Measurements from ENCODE around the gene INAVA. TPM values are rescaled to one million over a fixed set of nuclear protein-coding genes. Genes with fewer than 3 reads are reported as not detected.
A peak's percentile ranks its signal among the peaks of the same experiment; 100 is the strongest.

Gene INAVA
- total RNA-seq, 4 donors from 2014 or later: 33.8 to 492 (median 332) TPM

GRCh38 chr1:200912737-200913407, 18.2 kb downstream of the INAVA start:
- peak; percentile 10 to 56 for TF ChIP-seq POLR2A (IDR thresholded peaks at IDR 0.05)
- TF ChIP-seq CTCF (IDR thresholded peaks at IDR 0.05): no peak
- H3K27ac ChIP-seq: peak overlapping the region in 3 of 4 donors; percentile 42 to 70 (median 44)
- peaks cover 0 to 44% (median 0%) of the 10 kb centered on the region in 3 donors for H3K36me3 ChIP-seq
- H3K9me3 ChIP-seq: no peaks in the 10 kb centered on the region
- DNase-seq: peak in 2 of 3 donors; percentile 84 to 85
- no peaks in the 10 kb centered on the region for H3K27me3 ChIP-seq
- H3K4me3 ChIP-seq: no peak overlapping the region
- H3K4me1 ChIP-seq: peaks cover 0 to 52% (median 1%) of the 10 kb centered on the region in 4 donors

GRCh38 chr1:200916152-200916551, 21.5 kb downstream of the INAVA start:
- Histone ChIP-seq H3K9me3 (no peaks in the 10 kb centered on the region), H3K27me3 (no peaks in the 10 kb centered on the region), H3K4me3 (no peak overlapping the region), H3K4me1 (peaks cover 0 to 26% (median 1%) of the 10 kb centered on the region in 4 donors), H3K27ac (peak overlapping the region in 2 of 4 donors; percentile 57 to 59), H3K36me3 (peaks cover 0 to 23% (median 0%) of the 10 kb centered on the region in 3 donors)
- TF ChIP-seq CTCF (IDR thresholded peaks at IDR 0.05) (peak in 3 of 6 experiments; percentile 36 to 39 (median 37)), POLR2A (IDR thresholded peaks at IDR 0.05) (no peak)
- DNase-seq: peak in 2 of 3 donors; percentile 38 to 55

GRCh38 chr1:200916681-200917080, 22.0 kb downstream of the INAVA start:
- Histone ChIP-seq H3K27me3 (no peaks in the 10 kb centered on the region), H3K4me1 (peaks cover 0 to 21% (median 1%) of the 10 kb centered on the region in 4 donors), H3K4me3 (no peak overlapping the region), H3K27ac (peak overlapping the region in 2 of 4 donors; percentile 57 to 59), H3K36me3 (peaks cover 0 to 18% (median 0%) of the 10 kb centered on the region in 3 donors), H3K9me3 (no peaks in the 10 kb centered on the region)
- peak in 2 of 3 donors; percentile 42 to 58 for DNase-seq
- TF ChIP-seq CTCF (IDR thresholded peaks at IDR 0.05) (no peak), POLR2A (IDR thresholded peaks at IDR 0.05) (no peak)

- DNase-seq: peak in 2 of 3 donors; percentile 51 to 59
- peaks cover 0 to 17% (median 1%) of the 10 kb centered on the region in 4 donors for H3K4me1 ChIP-seq
- H3K27me3 ChIP-seq: no peaks in the 10 kb centered on the region
- no peak for TF ChIP-seq POLR2A (IDR thresholded peaks at IDR 0.05)
- TF ChIP-seq CTCF (IDR thresholded peaks at IDR 0.05): no peak
- no peaks in the 10 kb centered on the region for H3K9me3 ChIP-seq
- peaks cover 0 to 13% (median 0%) of the 10 kb centered on the region in 3 donors for H3K36me3 ChIP-seq
- H3K4me3 ChIP-seq: no peak overlapping the region
- H3K27ac ChIP-seq: peak overlapping the region in 2 of 4 donors; percentile 57 to 59
Measured at GRCh38 chr1:200917291-200917817, 22.7 kb downstream of the INAVA start.

- Histone ChIP-seq H3K4me3 (no peak overlapping the region), H3K27me3 (no peaks in the 10 kb centered on the region), H3K36me3 (peaks cover 0 to 8% (median 0%) of the 10 kb centered on the region in 3 donors), H3K9me3 (no peaks in the 10 kb centered on the region), H3K27ac (no peak overlapping the region), H3K4me1 (peaks cover 0 to 12% (median 1%) of the 10 kb centered on the region in 4 donors)
- TF ChIP-seq CTCF (IDR thresholded peaks at IDR 0.05) (no peak), POLR2A (IDR thresholded peaks at IDR 0.05) (no peak)
- peak in 1 of 3 donors; percentile 13 for DNase-seq
Measured at GRCh38 chr1:200918006-200918405, 23.3 kb downstream of the INAVA start.

Measured in Peyer's patch (tissue), 4 donors.